Heart right ventricle (tissue), 16 donors: Measurements from ENCODE around the gene CEBPE. TPM values are rescaled to one million over a fixed set of nuclear protein-coding genes. Genes with fewer than 3 reads are reported as not detected.
"Not testable (repeated sequence)": the region's sequence is repeated elsewhere in the genome, so short reads cannot be mapped to it uniquely, and the experiment has no call there.

Experiments
- ATAC-seq, 8 donors: fragments of 200-7000 bp; cut with Tn5 transposase; one replicate each; pipeline ENCODE4 v1.9.1; 2020; ENCODE audit warnings: mild to moderate bottlenecking in 8 of 8, moderate library complexity in 8 of 8, moderate number of reproducible peaks in 1 of 8
- DNase-seq, 2 donors: peaks; one replicate each; pipeline ENCODE4 v3.0.0-alpha.2; 2020
- H3K27ac ChIP-seq, 10 donors: fragments of 200-600 bp; sonication (generic) in 2 of 10; one replicate each; pipeline versions ENCODE4 v1.5.0 to v1.8.0; 2020 to 2022; ENCODE audit warnings: mild to moderate bottlenecking in 3 of 10
- H3K27me3 ChIP-seq, 7 donors: fragments of 200-600 bp; one replicate each; pipeline ENCODE4 v1.8.0; 2021 to 2022; ENCODE audit warnings: mild to moderate bottlenecking in 2 of 7
- H3K36me3 ChIP-seq, 9 donors: fragments of 200-600 bp; sonication (generic) in 1 of 9; one replicate each; pipeline versions ENCODE4 v1.5.0 to v1.8.0; 2020 to 2022; ENCODE audit warnings: mild to moderate bottlenecking in 2 of 9
- H3K4me1 ChIP-seq, 9 donors: fragments of 200-600 bp; sonication (generic) in 1 of 9; one replicate each; pipeline versions ENCODE4 v1.5.0 to v1.8.0; 2020 to 2022; ENCODE audit warnings: mild to moderate bottlenecking in 4 of 9
- H3K4me3 ChIP-seq, 10 donors: fragments of 200-600 bp; sonication (generic) in 2 of 10; one replicate each; pipeline versions ENCODE4 v1.5.0 to v1.8.0; 2020 to 2022; ENCODE audit warnings: mild to moderate bottlenecking in 7 of 10, moderate library complexity in 2 of 10
- H3K9me3 ChIP-seq, 11 donors: fragments of 200-600 bp in 10 of 11; sonication (generic) in 2 of 11; one replicate each; pipeline versions ENCODE4 v1.5.0 to v1.8.0; 2013 to 2022; ENCODE audit warnings: mild to moderate bottlenecking in 2 of 11, control low read depth in 1 of 11, moderate library complexity in 1 of 11
- CTCF ChIP-seq, 9 donors: fragments of 200-600 bp; sonication (generic) in 2 of 9; IDR thresholded peaks; one replicate each; pipeline versions ENCODE4 v1.5.0 to v1.8.0; 2021 to 2022; ENCODE audit warnings: antibody characterized with exemption in 9 of 9, mild to moderate bottlenecking in 5 of 9, moderate library complexity in 1 of 9
- WGBS, 2 donors: extraction: QIAGEN DNeasy Blood & Tissue Kit; methylation state at CpG; one replicate each; pipeline ENCODE4 v1.1.7; 2013; ENCODE audit warnings: inconsistent platforms in 1 of 2; 5-methylcytosine and 5-hydroxymethylcytosine counted together
- intact Hi-C, 10 donors: fragments of 100-400 bp; cut with DNase I; formaldehyde crosslinking; loops; one replicate each; pipeline versions ENCODE4 v1.11.1 to v1.14.2; 2022
- polyA plus RNA-seq, 2 donors: library from polyadenylated mRNA; stranded (reverse); fragments of 200-250 nt; gene quantifications; one replicate each; pipeline ENCODE4 v1.2.3, GENCODE V29; 2013
- total RNA-seq, 10 donors: library from RNA; stranded (reverse); fragmentation: NEBNext Ultra II Directional in 3 of 10; extraction: Animal tissue kit (Norgen Biotek cat#: 25700) in 3 of 10; gene quantifications; one replicate each; pipeline versions ENCODE4 v1.2.1 to v1.2.4, GENCODE V29; 2021 to 2023
- donor health status: Arrhythmogenic right ventricular cardiomyopathy.
- donor health status: ischemic (EF 13 %, LVEDD 7.1; RV severe dilation, severe dysfunction).
- donor health status: healthy with polysubstance abuse.
- donor health status: DM: no; HTN: yes; CAD: no.
- donor health status: DM: no; HTN: no; CAD: no.
- donor health status: ischemic (EF 25% LVEDD 6.9; RV normal size, moderate dysfunction).
- donor health status: ischemic (EF 25% LVEDD 5.7; RV mildly dilated, moderate dysfunction).
- donor health status: healthy.
- donor health status: DM: yes; HTN: yes; CAD: no.
- donor health status: Ischemic cardiomyopathy.
- donor health status: ischemic (EF 35%, LVEDD 5.7; RV mildly dilated, moderate dysfunction).
- donor health status: nonischemic (EF 11% LVEDD 7.7; RV severe dilation, severe dysfunction).
- donor health status: DM: yes; HTN: yes; CAD: no.
- donor health status: PGD.
- donor health status: ischemic (EF 29% LVEDD 5.4; RV normal size, mild dysfunction).
- donor health status: nonischemic (EF 23%, LVEDD 6.1; RV moderate dilation, normal function).

CEBPE gene
- total and polyA plus RNA-seq, 12 donors = 0.07 to 0.53 TPM; not detected in 10

DNA sequence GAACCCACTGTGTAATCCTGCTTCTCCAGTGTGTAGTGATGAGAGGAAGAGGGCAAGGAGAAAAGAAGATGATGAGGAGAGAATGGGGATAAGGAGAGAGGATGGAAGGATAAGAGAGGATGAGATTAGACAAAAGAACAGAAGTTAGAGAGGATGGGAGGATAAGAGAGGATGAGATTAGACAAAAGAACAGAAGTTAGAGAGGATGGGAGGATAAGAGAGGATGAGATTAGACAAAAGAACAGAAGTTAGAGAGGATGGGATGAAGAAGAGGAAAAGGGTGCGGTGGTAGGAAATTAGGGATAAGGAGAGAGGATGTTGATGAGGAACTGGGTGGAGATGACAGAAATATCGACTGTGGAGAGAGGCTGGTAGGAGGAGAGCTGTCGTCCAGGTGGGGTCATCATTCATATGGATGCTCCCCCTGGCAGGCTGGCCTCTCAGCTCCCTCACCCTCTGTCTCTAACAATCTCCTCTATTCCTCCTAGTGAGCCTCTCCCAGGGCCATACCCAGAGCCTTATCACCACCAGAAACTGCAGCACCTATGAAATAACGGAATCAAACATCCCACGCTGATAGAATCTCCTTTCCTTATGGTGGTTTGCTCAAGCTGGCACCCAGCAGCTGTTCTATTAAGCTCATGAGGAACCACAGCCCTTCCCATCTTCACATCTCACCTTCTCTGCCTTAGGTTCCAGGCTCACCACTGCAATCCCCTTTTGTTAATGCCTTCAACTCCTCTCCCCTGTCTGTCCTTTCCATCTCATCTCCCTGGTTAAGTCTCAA lies 8.3 kb downstream of the CEBPE start:
- Histone ChIP-seq H3K36me3 (no peaks in the 10 kb centered on the region), H3K27ac (no peak overlapping the region), H3K4me3 (no peak overlapping the region), H3K4me1 (peaks cover 0 to 36% (median 1%) of the 10 kb centered on the region in 9 donors), H3K27me3 (peaks cover 0 to 24% (median 7%) of the 10 kb centered on the region in 7 donors), H3K9me3 (no peaks in the 10 kb centered on the region)
- ATAC-seq = no peak
- DNase-seq = no peak
- no peak for TF ChIP-seq CTCF (IDR thresholded peaks at IDR 0.05)
- WGBS, 2 donors = 59 to 67% methylated on average over 5 of the region's 5 CpGs
- intact Hi-C loops = loop anchor here in 1 of 10 donors (2.0 kb wide), 1 partner anchor 42 kb away; no protein-coding TSS in a partner anchor

DNA sequence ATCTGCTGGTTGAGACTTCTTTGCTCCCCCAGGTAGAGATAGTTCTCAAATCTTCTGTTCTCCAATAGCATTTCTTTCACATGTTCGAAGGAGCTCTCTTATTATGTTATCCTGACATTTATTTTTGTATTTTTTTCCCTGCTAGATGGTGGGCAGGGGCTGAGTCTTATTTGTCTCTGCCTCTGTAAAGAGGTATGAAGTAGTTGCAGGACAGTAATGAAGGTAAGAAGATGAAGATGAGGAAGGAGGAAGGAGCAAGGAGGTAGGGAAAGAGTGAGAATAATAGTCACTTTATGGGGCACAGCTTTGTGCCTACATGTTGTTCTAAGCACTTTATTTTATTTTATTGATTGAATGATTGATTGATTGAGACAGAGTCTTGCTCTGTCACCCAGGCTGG lies 9.3 kb downstream of the CEBPE start:
- DNase-seq (no peak), ATAC-seq (no peak)
- Histone ChIP-seq H3K27ac (no peak overlapping the region), H3K27me3 (peaks cover 0 to 23% (median 7%) of the 10 kb centered on the region in 7 donors), H3K36me3 (no peaks in the 10 kb centered on the region), H3K4me3 (no peak overlapping the region), H3K9me3 (no peaks in the 10 kb centered on the region), H3K4me1 (peaks cover 0 to 35% (median 6%) of the 10 kb centered on the region in 9 donors)
- TF ChIP-seq CTCF (IDR thresholded peaks at IDR 0.05) = no peak
- 86 to 95% methylated on average over 1 of the region's 1 CpG for WGBS, 2 donors
- intact Hi-C loops = loop anchor here in 3 of 10 donors (2.0 to 5.0 kb wide), 2 partner anchors 41 to 42 kb away; no protein-coding TSS in a partner anchor

- intact Hi-C loops = loop anchor here in 2 of 10 donors (2.0 to 5.0 kb wide), 2 partner anchors 39 to 41 kb away; no protein-coding TSS in a partner anchor
- WGBS, 2 donors = 90 to 92% methylated on average over 24 of the region's 24 CpGs
- peaks cover 0 to 19% (median 0%) of the 10 kb centered on the region in 9 donors for H3K4me1 ChIP-seq
Observed at GRCh38 chr14:23108169-23108568, 10.9 kb downstream of the CEBPE start.

DNA sequence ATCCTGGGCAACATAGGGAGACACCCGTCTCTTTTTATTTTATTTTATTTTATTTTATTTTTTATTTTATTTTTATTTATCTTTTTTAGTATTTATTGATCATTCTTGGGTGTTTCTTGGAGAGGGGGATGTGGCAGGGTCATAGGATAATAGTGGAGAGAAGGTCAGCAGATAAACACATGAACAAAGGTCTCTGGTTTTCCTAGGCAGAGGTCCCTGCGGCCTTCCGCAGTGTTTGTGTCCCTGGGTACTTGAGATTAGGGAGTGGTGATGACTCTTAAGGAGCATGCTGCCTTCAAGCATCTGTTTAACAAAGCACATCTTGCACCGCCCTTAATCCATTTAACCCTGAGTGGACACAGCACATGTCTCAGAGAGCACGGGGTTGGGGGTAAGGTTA lies 11.4 kb downstream of the CEBPE start:
- H3K36me3 ChIP-seq, H3K9me3 ChIP-seq, H3K4me3 ChIP-seq, ATAC-seq, DNase-seq, H3K27ac ChIP-seq: not testable (repeated sequence)
- peaks cover 0 to 15% (median 0%) of the 10 kb centered on the region in 9 donors for H3K4me1 ChIP-seq
- 78 to 91% methylated on average over 1 to 2 of the region's 5 CpGs for WGBS, 2 donors
- intact Hi-C loops = loop anchor here in 2 of 10 donors (2.0 to 5.0 kb wide), 2 partner anchors 39 to 40 kb away; no protein-coding TSS in a partner anchor
- peaks cover 0 to 20% (median 6%) of the 10 kb centered on the region in 7 donors for H3K27me3 ChIP-seq

More at GRCh38 chr14:23108169-23108568, 10.9 kb downstream of the CEBPE start:
- ATAC-seq, DNase-seq, H3K27ac ChIP-seq, H3K36me3 ChIP-seq, H3K9me3 ChIP-seq, H3K4me3 ChIP-seq: not testable (repeated sequence)
- H3K27me3 ChIP-seq = peaks cover 0 to 23% (median 7%) of the 10 kb centered on the region in 7 donors

DNA sequence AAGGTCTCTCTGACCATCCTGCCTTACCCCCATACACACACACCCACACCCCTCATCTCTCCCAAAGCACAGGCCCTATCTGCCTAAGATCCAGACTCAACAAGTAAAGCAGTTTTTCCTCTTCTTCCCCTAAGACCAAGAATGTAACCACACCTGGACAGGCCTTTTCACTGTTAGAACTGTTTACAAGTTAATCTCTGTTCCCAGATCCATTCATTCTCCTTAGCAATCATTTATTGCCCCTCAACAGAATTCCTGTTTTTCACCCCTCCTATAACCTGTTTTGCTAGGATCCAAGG lies 12.4 kb downstream of the CEBPE start:
- ATAC-seq (no peak), DNase-seq (no peak)
- intact Hi-C loops = loop anchor here in 1 of 10 donors (5.0 kb wide), 1 partner anchor 39 kb away; no protein-coding TSS in a partner anchor
- H3K4me3 ChIP-seq = no peak overlapping the region
- H3K4me1 ChIP-seq = peaks cover 0 to 13% (median 0%) of the 10 kb centered on the region in 9 donors
- TF ChIP-seq CTCF (IDR thresholded peaks at IDR 0.05) = no peak
- no peaks in the 10 kb centered on the region for H3K36me3 ChIP-seq
- H3K27ac ChIP-seq = no peak overlapping the region
- H3K9me3 ChIP-seq = no peaks in the 10 kb centered on the region
- peaks cover 0 to 14% (median 5%) of the 10 kb centered on the region in 7 donors for H3K27me3 ChIP-seq
